AG04449 (cell line): ENCODE results near the gene SLF2.

Experiments used
- CTCF ChIA-PET: fragments of 350-600 bp; formaldehyde crosslinking; extraction: SDS; loops from one replicate; lab custom pipeline; 2021; ENCODE audit warnings: antibody characterized with exemption; lab: Yijun Ruan, JAX
- POLR2A ChIA-PET: fragments of 400-600, 350-600 bp; formaldehyde crosslinking; extraction: SDS; loops from one replicate; lab custom pipeline; 2020; ENCODE audit warnings: antibody characterized with exemption, inconsistent platforms; lab: Yijun Ruan, JAX
- DNase-seq: peaks from one replicate; pipeline ENCODE4 v3.0.0-alpha.2; 2010; ENCODE audit warnings: low read depth, low spot score
- H3K4me3 ChIP-seq: 2 replicates; pipeline ENCODE4 v1.5.1; 2011; ENCODE audit warnings: low read depth, mild to moderate bottlenecking, control low read depth, low read length
- CTCF ChIP-seq: IDR thresholded peaks from one replicate; pipeline ENCODE4 v1.5.1; 2011; ENCODE audit warnings: mild to moderate bottlenecking, moderate library complexity, low read length, control low read depth, inconsistent platforms; ENCODE audit not compliant: insufficient read depth; ENCODE audit errors: missing control alignments

Gene SLF2

GRCh38 chr10:100866575-100867098, 46.1 kb upstream of the SLF2 start:
- H3K4me3 ChIP-seq = no peak overlapping the region
- DNase-seq = no peak
- TF ChIP-seq CTCF = no peak
- POLR2A ChIA-PET = no interaction called here
- CTCF ChIA-PET = interaction anchor here (5.6 kb wide), 1 partner anchor 12 kb away, joined by 32 read pairs; no protein-coding TSS in a partner anchor

- H3K4me3 ChIP-seq = no peak overlapping the region
- no peak for DNase-seq
- ChIA-PET CTCF (interaction anchor here (5.6 kb wide), 1 partner anchor 11 kb away, joined by 32 read pairs; no protein-coding TSS in a partner anchor), POLR2A (no interaction called here)
- no peak for TF ChIP-seq CTCF
Observed at GRCh38 chr10:100867261-100867963, 45.4 kb upstream of the SLF2 start.

GRCh38 chr10:100868382-100868781, 44.4 kb upstream of the SLF2 start:
- no peak for DNase-seq
- ChIA-PET POLR2A (no interaction called here), CTCF (interaction anchor here (5.6 kb wide), 1 partner anchor 10 kb away, joined by 32 read pairs; no protein-coding TSS in a partner anchor)
- H3K4me3 ChIP-seq = no peak overlapping the region
- TF ChIP-seq CTCF = no peak

- no peak for DNase-seq
- TF ChIP-seq CTCF = no peak
- ChIA-PET POLR2A (no interaction called here), CTCF (interaction anchor here (0.6 to 5.6 kb wide), 4 partner anchors 9 to 525 kb away, joined by 3 to 32 read pairs (median 4); no protein-coding TSS in a partner anchor)
- no peak overlapping the region for H3K4me3 ChIP-seq
Observed at GRCh38 chr10:100869399-100869798, 43.4 kb upstream of the SLF2 start.

GRCh38 chr10:100872034-100872791, 40.5 kb upstream of the SLF2 start:
- ChIA-PET CTCF (interaction anchor here (0.7 to 13.6 kb wide), 23 partner anchors 10 to 438 kb away, joined by 3 to 235 read pairs (median 4); partner anchors contain the start of gene HIF1AN), POLR2A (no interaction called here)
- H3K4me3 ChIP-seq = no peak overlapping the region
- peak; percentile 57 for TF ChIP-seq CTCF
- DNase-seq = no peak
